ENCODE measurements around the gene ATXN2. TPM values are rescaled to one million over a fixed set of nuclear protein-coding genes. Genes with fewer than 3 reads are reported as not detected.
"Not testable (repeated sequence)": the region's sequence is repeated elsewhere in the genome, so short reads cannot be mapped to it uniquely, and the experiment has no call there.

Gene ATXN2
- total RNA-seq, 1 experiment from 2014 or later = 72.9 TPM

DNA sequence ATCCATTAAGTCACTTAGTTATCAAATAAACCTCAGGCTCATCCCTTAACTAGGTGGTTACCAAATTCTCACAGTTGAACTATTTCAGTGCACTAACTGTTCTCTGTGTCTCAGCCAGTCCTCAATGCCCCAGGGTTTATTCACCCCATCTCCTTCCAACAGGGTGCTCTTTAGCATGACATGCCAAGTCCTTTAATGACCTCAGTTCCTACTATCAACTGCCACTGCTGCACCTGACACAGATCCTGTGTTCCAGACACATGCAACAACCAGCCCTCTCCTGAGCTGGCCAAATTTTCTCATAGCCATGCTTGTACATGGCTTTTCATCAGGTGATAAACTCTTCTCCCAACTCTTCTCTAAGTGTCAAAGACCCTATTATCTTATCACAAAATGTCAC, 80.0 kb downstream of the ATXN2 start:
- Histone ChIP-seq H3K79me2 (ENCODE audit: insufficient read depth, low read length) (no peaks in the 10 kb centered on the region), H2BK5ac (ENCODE audit: insufficient read length, low read length) (no peak overlapping the region), H4K8ac (replicated peaks; ENCODE audit: insufficient read length, low read depth, low read length) (no peak overlapping the region), H3K27ac (ENCODE audit: insufficient read length, low read depth, low read length) (no peak overlapping the region), H3K14ac (ENCODE audit: insufficient read depth, low read length) (no peak overlapping the region), H2AFZ (ENCODE audit: low read length) (no peak overlapping the region), H3K23ac (ENCODE audit: insufficient read length, low read depth, low read length) (no peak overlapping the region), H3K27me3 (ENCODE audit: insufficient read depth, low read length) (no peaks in the 10 kb centered on the region), H3K9ac (ENCODE audit: extremely low read depth, insufficient read length, low read length) (no peak overlapping the region), H3K79me1 (ENCODE audit: insufficient read depth, low read depth, low read length, poor library complexity, severe bottlenecking) (no peaks in the 10 kb centered on the region), H2BK15ac (ENCODE audit: low read depth, low read length) (no peak overlapping the region), H3K4me2 (ENCODE audit: insufficient read depth, insufficient read length, low read length) (no peak overlapping the region), H3K23me2 (ENCODE audit: insufficient read length, low read depth, low read length, poor library complexity, severe bottlenecking) (no peaks in the 10 kb centered on the region), H3K18ac (ENCODE audit: insufficient read length, low read depth, low read length) (no peak overlapping the region), H2BK120ac (ENCODE audit: low read depth, low read length, poor library complexity, severe bottlenecking) (no peak overlapping the region), H2AK5ac (ENCODE audit: insufficient read length, low read length) (no peak overlapping the region), H3T11ph (ENCODE audit: low read length) (no peak overlapping the region), H4K5ac (ENCODE audit: insufficient read length, low read depth, low read length) (no peak overlapping the region), H3K4me1 (ENCODE audit: insufficient read depth, low read length) (no peaks in the 10 kb centered on the region), H2BK20ac (ENCODE audit: low read depth, low read length, poor library complexity, severe bottlenecking) (no peak overlapping the region), H4K20me1 (ENCODE audit: control insufficient read depth, insufficient read depth, insufficient read length) (no peaks in the 10 kb centered on the region), H2BK12ac (ENCODE audit: insufficient read length, low read depth, low read length) (no peak overlapping the region), H3K9me3 (ENCODE audit: control insufficient read depth, low read depth, low read length) (no peaks in the 10 kb centered on the region), H4K91ac (ENCODE audit: insufficient read length, low read depth, low read length) (no peak overlapping the region), H3K56ac (ENCODE audit: insufficient read length, low read depth, low read length) (no peak overlapping the region), H3K4ac (ENCODE audit: low read depth, low read length) (no peak overlapping the region)
- no peaks in the 10 kb centered on the region for H3K9me3 Mint-ChIP-seq
- no peaks in the 10 kb centered on the region for H3K4me1 Mint-ChIP-seq
- H3K4me3 Mint-ChIP-seq = no peak overlapping the region
- TF ChIP-seq CTCF (conservative IDR thresholded peaks at IDR 0.05) = no peak
- DNase-seq = no peak
- H3K27me3 Mint-ChIP-seq (ENCODE audit: low read depth) = no peaks in the 10 kb centered on the region
- peaks cover 3 to 43% (median 22%) of the 10 kb centered on the region in 3 experiments; a peak in 6 of 7 replicates for H3K36me3 Mint-ChIP-seq (ENCODE audit: insufficient read depth in 1 of 3, low read depth in 3 of 3)
- no peak overlapping the region for H3K27ac Mint-ChIP-seq

- H3K4ac ChIP-seq (ENCODE audit: low read depth, low read length); H3K27ac ChIP-seq (ENCODE audit: insufficient read length, low read depth, low read length); H4K8ac ChIP-seq (replicated peaks; ENCODE audit: insufficient read length, low read depth, low read length); H2BK20ac ChIP-seq (ENCODE audit: low read depth, low read length, poor library complexity, severe bottlenecking); DNase-seq; H3K79me1 ChIP-seq (ENCODE audit: insufficient read depth, low read depth, low read length, poor library complexity, severe bottlenecking); H3K9ac ChIP-seq (ENCODE audit: extremely low read depth, insufficient read length, low read length); H2BK12ac ChIP-seq (ENCODE audit: insufficient read length, low read depth, low read length); H3K4me1 ChIP-seq (ENCODE audit: insufficient read depth, low read length); H3K27me3 Mint-ChIP-seq (ENCODE audit: low read depth); H3K23me2 ChIP-seq (ENCODE audit: insufficient read length, low read depth, low read length, poor library complexity, severe bottlenecking); H4K20me1 ChIP-seq (ENCODE audit: control insufficient read depth, insufficient read depth, insufficient read length); H3K9me3 Mint-ChIP-seq; H3T11ph ChIP-seq (ENCODE audit: low read length); H3K23ac ChIP-seq (ENCODE audit: insufficient read length, low read depth, low read length); H3K56ac ChIP-seq (ENCODE audit: insufficient read length, low read depth, low read length); H3K14ac ChIP-seq (ENCODE audit: insufficient read depth, low read length); H2BK15ac ChIP-seq (ENCODE audit: low read depth, low read length); H4K5ac ChIP-seq (ENCODE audit: insufficient read length, low read depth, low read length); H4K91ac ChIP-seq (ENCODE audit: insufficient read length, low read depth, low read length); H2BK5ac ChIP-seq (ENCODE audit: insufficient read length, low read length); H3K4me1 Mint-ChIP-seq; H2AK5ac ChIP-seq (ENCODE audit: insufficient read length, low read length); H3K4me2 ChIP-seq (ENCODE audit: insufficient read depth, insufficient read length, low read length); H3K4me3 Mint-ChIP-seq; H2AFZ ChIP-seq (ENCODE audit: low read length); H3K27me3 ChIP-seq (ENCODE audit: insufficient read depth, low read length); H2BK120ac ChIP-seq (ENCODE audit: low read depth, low read length, poor library complexity, severe bottlenecking); H3K18ac ChIP-seq (ENCODE audit: insufficient read length, low read depth, low read length); H3K9me3 ChIP-seq (ENCODE audit: control insufficient read depth, low read depth, low read length); H3K79me2 ChIP-seq (ENCODE audit: insufficient read depth, low read length): not testable (repeated sequence)
- Mint-ChIP-seq H3K36me3 (ENCODE audit: insufficient read depth in 1 of 3, low read depth in 3 of 3) (peaks cover 35 to 71% (median 68%) of the 10 kb centered on the region in 3 experiments), H3K27ac (peak overlapping the region in 1 of 3 experiments; percentile 41; a peak in 1 of 7 replicates)
- no CpG with 5 or more reads among the region's 6 CpGs for WGBS (ENCODE audit: extremely low coverage, insufficient read length, low lambda C conversion rate)
Observed at GRCh38 chr12:111507719-111508118, 91.4 kb downstream of the ATXN2 start.

Measured in H9 (cell line).